ENCODE data around the gene NPRL2. TPM values are rescaled to one million over a fixed set of nuclear protein-coding genes. Genes with fewer than 3 reads are reported as not detected.

The NPRL2 gene
- total and polyA plus RNA-seq, 2 of the 13 experiments (the other 11 are each of a cell fraction or from before 2014, with no cell fraction given), result 30.6 to 51.4 TPM

DNA sequence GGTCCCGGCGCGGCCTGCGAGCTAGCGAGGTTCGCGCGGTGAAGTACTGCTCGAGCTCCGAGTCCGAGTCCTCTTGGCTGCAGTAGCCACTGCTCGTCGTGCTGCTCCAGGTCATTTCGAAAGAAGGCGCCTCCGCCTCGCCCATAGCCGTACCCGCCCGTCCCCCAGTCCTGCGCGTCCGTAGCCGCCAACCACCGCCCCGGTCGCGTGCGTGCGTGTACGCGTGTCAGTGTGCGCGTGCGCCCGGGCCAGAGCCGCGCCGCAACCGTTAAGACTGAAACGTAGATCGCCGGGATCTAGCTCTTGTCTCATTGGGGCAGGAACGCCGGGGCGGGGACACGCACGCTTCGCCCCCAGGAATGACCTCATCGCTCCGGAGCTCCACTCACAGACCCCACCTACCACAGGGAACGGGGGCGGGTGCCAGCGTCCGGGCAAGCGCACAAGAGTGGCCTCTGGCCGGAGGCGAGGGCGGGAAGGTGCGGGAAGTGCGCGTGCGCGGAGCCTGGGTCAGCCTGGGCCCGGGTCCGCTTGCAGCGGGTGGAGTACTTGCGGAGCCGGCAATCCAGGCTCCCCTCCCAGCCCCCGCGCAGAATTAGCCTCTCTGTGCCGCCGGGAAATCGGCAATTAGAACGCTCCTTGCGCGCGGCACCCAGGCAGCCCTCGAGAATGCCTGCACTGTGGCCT is 13.3 kb downstream of the NPRL2 start (continued):
- peak; percentile 86 for TF ChIP-seq RNF2 (conservative IDR thresholded peaks at IDR 0.05; ENCODE audit: low read depth)
- no peak for TF ChIP-seq ETV5 (CRISPR knock-in tag; IDR thresholded peaks at IDR 0.05; ENCODE audit: borderline replicate concordance)
- no peak for TF ChIP-seq PRPF4 (IDR thresholded peaks at IDR 0.05; ENCODE audit: low read depth, low read length, poor library complexity, severe bottlenecking)
- TF ChIP-seq SUZ12 (IDR thresholded peaks at IDR 0.05; ENCODE audit: low read depth, low read length), result no peak
- TF ChIP-seq POLR2AphosphoS2 (IDR thresholded peaks at IDR 0.05; ENCODE audit: low read depth, low read length), result no peak
- TF ChIP-seq NFE2 (CRISPR knock-in tag; IDR thresholded peaks at IDR 0.05), result no peak
- TF ChIP-seq, protein P1, sequence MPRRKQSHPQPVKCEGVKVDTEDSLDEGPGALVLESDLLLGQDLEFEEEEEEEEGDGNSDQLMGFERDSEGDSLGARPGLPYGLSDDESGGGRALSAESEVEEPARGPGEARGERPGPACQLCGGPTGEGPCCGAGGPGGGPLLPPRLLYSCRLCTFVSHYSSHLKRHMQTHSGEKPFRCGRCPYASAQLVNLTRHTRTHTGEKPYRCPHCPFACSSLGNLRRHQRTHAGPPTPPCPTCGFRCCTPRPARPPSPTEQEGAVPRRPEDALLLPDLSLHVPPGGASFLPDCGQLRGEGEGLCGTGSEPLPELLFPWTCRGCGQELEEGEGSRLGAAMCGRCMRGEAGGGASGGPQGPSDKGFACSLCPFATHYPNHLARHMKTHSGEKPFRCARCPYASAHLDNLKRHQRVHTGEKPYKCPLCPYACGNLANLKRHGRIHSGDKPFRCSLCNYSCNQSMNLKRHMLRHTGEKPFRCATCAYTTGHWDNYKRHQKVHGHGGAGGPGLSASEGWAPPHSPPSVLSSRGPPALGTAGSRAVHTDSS (CRISPR knock-in tag; conservative IDR thresholded peaks at IDR 0.05), result no peak
- peak; percentile 45; the same call in 1 of the 2 replicates for TF ChIP-seq SOX5 (CRISPR knock-in tag; IDR thresholded peaks at IDR 0.05; ENCODE audit: borderline replicate concordance)
- TF ChIP-seq ZNF547 (CRISPR knock-in tag; IDR thresholded peaks at IDR 0.05), result peak; percentile 85
- TF ChIP-seq MIER2 (CRISPR knock-in tag; IDR thresholded peaks at IDR 0.05), result no peak
- TF ChIP-seq CBX2 (IDR thresholded peaks at IDR 0.05; ENCODE audit: low read depth, low read length), result no peak
- TF ChIP-seq CBX2 (CRISPR knock-in tag; IDR thresholded peaks at IDR 0.05; ENCODE audit: low read depth), result no peak
- TF ChIP-seq MATR3 (CRISPR knock-in tag; IDR thresholded peaks at IDR 0.05), result no peak
- peak; percentile 78; the same call in 1 of the 2 replicates for TF ChIP-seq DMAP1 (CRISPR knock-in tag; IDR thresholded peaks at IDR 0.05)
- TF ChIP-seq ZSCAN25 (CRISPR knock-in tag; IDR thresholded peaks at IDR 0.05), result peak; percentile 51; the same call in 1 of the 2 replicates
- no peak for TF ChIP-seq ZSCAN30 (CRISPR knock-in tag; IDR thresholded peaks at IDR 0.05)
- no peak for TF ChIP-seq TP53 (CRISPR knock-in tag; conservative IDR thresholded peaks at IDR 0.05)
- TF ChIP-seq ZNF569 (CRISPR knock-in tag; IDR thresholded peaks at IDR 0.05; ENCODE audit: borderline replicate concordance), result peak; percentile 81; the same call in 1 of the 2 replicates
- no peak for TF ChIP-seq SP1 (IDR thresholded peaks at IDR 0.05)
- TF ChIP-seq SP1 (CRISPR knock-in tag; IDR thresholded peaks at IDR 0.05), result peak; percentile 52
- TF ChIP-seq ZNF124 (CRISPR knock-in tag; IDR thresholded peaks at IDR 0.05), result peak; percentile 62; the same call in 1 of the 2 replicates
- no peak; the same call in 1 of the 2 replicates for TF ChIP-seq ZNF557 (CRISPR knock-in tag; IDR thresholded peaks at IDR 0.05)
- TF ChIP-seq ZFP1 (CRISPR knock-in tag; IDR thresholded peaks at IDR 0.05), result 0 out of 2 replicates have a peak, but pooled peaks have one; percentile 14
- TF ChIP-seq NRL (CRISPR knock-in tag; IDR thresholded peaks at IDR 0.05; ENCODE audit: borderline replicate concordance), result no peak
- TF ChIP-seq PAX8 (CRISPR knock-in tag; IDR thresholded peaks at IDR 0.05; ENCODE audit: borderline replicate concordance), result peak; percentile 97; the same call in 1 of the 2 replicates
- TF ChIP-seq, protein P2, sequence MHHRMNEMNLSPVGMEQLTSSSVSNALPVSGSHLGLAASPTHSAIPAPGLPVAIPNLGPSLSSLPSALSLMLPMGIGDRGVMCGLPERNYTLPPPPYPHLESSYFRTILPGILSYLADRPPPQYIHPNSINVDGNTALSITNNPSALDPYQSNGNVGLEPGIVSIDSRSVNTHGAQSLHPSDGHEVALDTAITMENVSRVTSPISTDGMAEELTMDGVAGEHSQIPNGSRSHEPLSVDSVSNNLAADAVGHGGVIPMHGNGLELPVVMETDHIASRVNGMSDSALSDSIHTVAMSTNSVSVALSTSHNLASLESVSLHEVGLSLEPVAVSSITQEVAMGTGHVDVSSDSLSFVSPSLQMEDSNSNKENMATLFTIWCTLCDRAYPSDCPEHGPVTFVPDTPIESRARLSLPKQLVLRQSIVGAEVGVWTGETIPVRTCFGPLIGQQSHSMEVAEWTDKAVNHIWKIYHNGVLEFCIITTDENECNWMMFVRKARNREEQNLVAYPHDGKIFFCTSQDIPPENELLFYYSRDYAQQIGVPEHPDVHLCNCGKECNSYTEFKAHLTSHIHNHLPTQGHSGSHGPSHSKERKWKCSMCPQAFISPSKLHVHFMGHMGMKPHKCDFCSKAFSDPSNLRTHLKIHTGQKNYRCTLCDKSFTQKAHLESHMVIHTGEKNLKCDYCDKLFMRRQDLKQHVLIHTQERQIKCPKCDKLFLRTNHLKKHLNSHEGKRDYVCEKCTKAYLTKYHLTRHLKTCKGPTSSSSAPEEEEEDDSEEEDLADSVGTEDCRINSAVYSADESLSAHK (CRISPR knock-in tag; IDR thresholded peaks at IDR 0.05; ENCODE audit: borderline replicate concordance), result no peak
- peak; percentile 80; the same call in 1 of the 2 replicates for TF ChIP-seq BATF2 (CRISPR knock-in tag; IDR thresholded peaks at IDR 0.05)
- TF ChIP-seq ZNF883 (CRISPR knock-in tag; IDR thresholded peaks at IDR 0.05; ENCODE audit: not compliant biosample characterization), result peak; percentile 59
- no peak for TF ChIP-seq ADNP (CRISPR knock-in tag; IDR thresholded peaks at IDR 0.05)
- TF ChIP-seq SNRNP70 (IDR thresholded peaks at IDR 0.05; ENCODE audit: low read depth, low read length), result no peak

All from HepG2 (cell line).